A549 (cell line): ENCODE data around the gene GREM1. TPM values are rescaled to one million over a fixed set of nuclear protein-coding genes. Genes with fewer than 3 reads are reported as not detected.

Experiments used
- BHLHE40 ChIP-seq: IDR thresholded peaks from 2 replicates; pipeline ENCODE4 v1.6.1; 2012; ENCODE audit warnings: low read depth, low read length, inconsistent platforms
- CBX8 ChIP-seq: fragments of 200-600 bp; sonication (generic); IDR thresholded peaks from 2 replicates; pipeline ENCODE4 v1.6.1; 2016
- CHD2 ChIP-seq: fragments of 150-350 bp; IDR thresholded peaks from 2 replicates; pipeline ENCODE4 v1.6.1; 2014; ENCODE audit warnings: low read length; ENCODE audit not compliant: partially characterized antibody
- CHD4 ChIP-seq: fragments of 200-600 bp; sonication (generic); IDR thresholded peaks from 2 replicates; pipeline ENCODE4 v1.6.1; 2016; ENCODE audit warnings: antibody characterized with exemption, mild to moderate bottlenecking, borderline replicate concordance
- EHMT2 ChIP-seq: fragments of 200-600 bp; sonication (generic); IDR thresholded peaks from 2 replicates; pipeline ENCODE4 v1.6.1; 2016; ENCODE audit warnings: antibody characterized with exemption, low read depth, mild to moderate bottlenecking, moderate library complexity
- FOSB ChIP-seq: fragments of 250-450 bp; sonication (Bioruptor Pico); IDR thresholded peaks from 2 replicates; pipeline ENCODE4 v1.5.0; 2020; ENCODE audit warnings: mild to moderate bottlenecking, moderate library complexity
- FOSL2 ChIP-seq, 2 experiments: fragments of 450-650 bp in 1 of 2; fragments of >200 bp in 1 of 2; sonication (Bioruptor Twin) in 1 of 2; formaldehyde crosslinking; IDR thresholded peaks; 2 replicates each; pipeline versions ENCODE4 v1.5.0 to v1.6.1; 2016 to 2020; ENCODE audit warnings: mild to moderate bottlenecking in 1 of 2, moderate library complexity in 1 of 2
- FOXS1 ChIP-seq: fragments of 250-450 bp; sonication (Bioruptor Pico); IDR thresholded peaks from 2 replicates; pipeline ENCODE4 v1.5.0; 2020; ENCODE audit warnings: mild to moderate bottlenecking, moderate library complexity
- GATA3 ChIP-seq: IDR thresholded peaks from 2 replicates; pipeline ENCODE4 v1.6.1; 2012; ENCODE audit warnings: borderline replicate concordance
- HDAC2 ChIP-seq: fragments of 200-600 bp; sonication (generic); IDR thresholded peaks from 2 replicates; pipeline ENCODE4 v1.6.1; 2016
- HEYL ChIP-seq: fragments of 250-450 bp; sonication (Bioruptor Pico); IDR thresholded peaks from 2 replicates; pipeline ENCODE4 v1.8.0; 2021; ENCODE audit warnings: mild to moderate bottlenecking, moderate library complexity
- HMGXB4 ChIP-seq: fragments of 250-450 bp; sonication (Bioruptor Pico); IDR thresholded peaks from 2 replicates; pipeline ENCODE4 v1.5.0; 2021; ENCODE audit warnings: mild to moderate bottlenecking, moderate library complexity, borderline replicate concordance
- HOXA7 ChIP-seq: fragments of 250-450 bp; sonication (Bioruptor Pico); IDR thresholded peaks from 2 replicates; pipeline ENCODE4 v1.5.0; 2020; ENCODE audit warnings: mild to moderate bottlenecking, moderate library complexity
- HOXB13 ChIP-seq: fragments of 250-450 bp; sonication (Bioruptor Pico); IDR thresholded peaks from 2 replicates; pipeline ENCODE4 v1.5.0; 2020; ENCODE audit warnings: low read depth, mild to moderate bottlenecking, moderate library complexity
- HOXB5 ChIP-seq: fragments of 250-450 bp; sonication (Bioruptor Pico); IDR thresholded peaks from 2 replicates; pipeline ENCODE4 v1.5.0; 2020; ENCODE audit warnings: mild to moderate bottlenecking, moderate library complexity
- JUNB ChIP-seq: fragments of >200 bp; sonication (Bioruptor Twin); formaldehyde crosslinking; IDR thresholded peaks from 2 replicates; pipeline ENCODE4 v1.6.1; 2016
- KDM1A ChIP-seq: fragments of 200-600 bp; sonication (generic); IDR thresholded peaks from 2 replicates; pipeline ENCODE4 v1.6.1; 2016; ENCODE audit warnings: low read depth, mild to moderate bottlenecking
- KDM5A ChIP-seq: fragments of 200-600 bp; sonication (generic); IDR thresholded peaks from 2 replicates; pipeline ENCODE4 v1.6.1; 2016; ENCODE audit warnings: antibody characterized with exemption, mild to moderate bottlenecking
- MYC ChIP-seq: IDR thresholded peaks from 2 replicates; pipeline ENCODE4 v1.6.1; 2012; ENCODE audit warnings: mild to moderate bottlenecking, inconsistent platforms, low read length, improper control_type of control experiment, borderline replicate concordance
- NFE2L2 ChIP-seq: fragments of 150-350 bp; conservative IDR thresholded peaks from 2 replicates; pipeline ENCODE4 v1.6.1; 2014; ENCODE audit warnings: low read length
- NR3C1 ChIP-seq: fragments of >200 bp; sonication (Bioruptor Twin); formaldehyde crosslinking; IDR thresholded peaks from 3 replicates; pipeline ENCODE4 v1.6.1; 2017
- PHF8 ChIP-seq: fragments of 200-600 bp; sonication (generic); IDR thresholded peaks from 2 replicates; pipeline ENCODE4 v1.6.1; 2016; ENCODE audit warnings: low read depth, mild to moderate bottlenecking, antibody characterized with exemption, moderate library complexity, borderline replicate concordance
- POLR2A ChIP-seq: IDR thresholded peaks from 2 replicates; pipeline ENCODE4 v1.6.1; 2012; ENCODE audit warnings: mild to moderate bottlenecking, low read length
- RAD21 ChIP-seq, 2 experiments: fragments of >200 bp in 1 of 2; sonication (Bioruptor Twin) in 1 of 2; formaldehyde crosslinking in 1 of 2; IDR thresholded peaks in 1 of 2; conservative IDR thresholded peaks in 1 of 2; 2 replicates in 1 of 2; 3 replicates in 1 of 2; pipeline ENCODE4 v1.6.1; 2012 to 2018; ENCODE audit warnings: inconsistent platforms in 1 of 2
- RCOR1 ChIP-seq: fragments of 150-350 bp; IDR thresholded peaks from 2 replicates; pipeline ENCODE4 v1.6.1; 2014; ENCODE audit warnings: antibody characterized with exemption, low read length, low read depth
- SMC3 ChIP-seq: fragments of >200 bp; sonication (Bioruptor Twin); formaldehyde crosslinking; IDR thresholded peaks from 3 replicates; pipeline ENCODE4 v1.6.1; 2018; ENCODE audit warnings: inconsistent platforms
- SREBF2 ChIP-seq: fragments of 450-650 bp; IDR thresholded peaks from 2 replicates; pipeline ENCODE4 v1.6.1; 2014; ENCODE audit warnings: mild to moderate bottlenecking, moderate library complexity
- TFCP2L1 ChIP-seq: fragments of 250-450 bp; sonication (Bioruptor Pico); IDR thresholded peaks from 2 replicates; pipeline ENCODE4 v1.5.0; 2021; ENCODE audit warnings: mild to moderate bottlenecking
- TP53 ChIP-seq: fragments of 250-450 bp; sonication (Bioruptor Pico); IDR thresholded peaks from 2 replicates; pipeline ENCODE4 v1.5.0; 2021; ENCODE audit warnings: mild to moderate bottlenecking, moderate library complexity
- ZC3H11A ChIP-seq: fragments of 450-650 bp; IDR thresholded peaks from 2 replicates; pipeline ENCODE4 v1.6.1; 2014; ENCODE audit warnings: antibody characterized with exemption, mild to moderate bottlenecking
- ZFP36 ChIP-seq: fragments of 450-650 bp; IDR thresholded peaks from 2 replicates; pipeline ENCODE4 v1.6.1; 2014; ENCODE audit warnings: borderline replicate concordance; ENCODE audit not compliant: partially characterized antibody
- ZSCAN20 ChIP-seq: fragments of 250-450 bp; sonication (Bioruptor Pico); IDR thresholded peaks from 2 replicates; pipeline ENCODE4 v1.8.0; 2022; ENCODE audit warnings: mild to moderate bottlenecking, moderate library complexity
- polyA plus RNA-seq, 4 experiments: library from polyadenylated mRNA; depleted of rRNA in 3 of 4; stranded (reverse); fragments of >200 nt; fragmentation: RNase III in 1 of 4; extraction: RNeasy Plus Mini Kit Qiagen cat#74134 plus additional on column Dnase treatment in 1 of 4; gene quantifications; 2 replicates in 3 of 4; 3 replicates in 1 of 4; pipeline ENCODE4 v1.2.3, GENCODE V29; 2011 to 2017
- TF ChIP-seq, protein P1 (sequence below): fragments of 150-350 bp; IDR thresholded peaks from 2 replicates; pipeline ENCODE4 v1.6.1; 2014; ENCODE audit warnings: low read depth, mild to moderate bottlenecking, low read length
- TF ChIP-seq, protein P2 (sequence below): fragments of 450-650 bp; IDR thresholded peaks from 2 replicates; pipeline ENCODE4 v1.6.1; 2014; ENCODE audit warnings: antibody characterized with exemption
- TF ChIP-seq, protein P3 (sequence below): fragments of >200 bp; sonication (Bioruptor Twin); formaldehyde crosslinking; IDR thresholded peaks from 2 replicates; pipeline ENCODE4 v1.6.1; 2016
- TF ChIP-seq, protein P4 (sequence below): fragments of >200 bp; sonication (Bioruptor Twin); formaldehyde crosslinking; IDR thresholded peaks from 3 replicates; pipeline ENCODE4 v1.5.1; 2016
- TF ChIP-seq, protein P5 (sequence below): IDR thresholded peaks from 2 replicates; pipeline ENCODE4 v1.6.1; 2012
- TF ChIP-seq, protein P6 (sequence below): fragments of >200 bp; sonication (Bioruptor Twin); formaldehyde crosslinking; IDR thresholded peaks from 3 replicates; pipeline ENCODE4 v1.6.1; 2016

The GREM1 gene
- polyA plus RNA-seq, 2 of the 4 experiments (the other 2 are of a cell fraction): 4.4 to 10.5 TPM

DNA sequence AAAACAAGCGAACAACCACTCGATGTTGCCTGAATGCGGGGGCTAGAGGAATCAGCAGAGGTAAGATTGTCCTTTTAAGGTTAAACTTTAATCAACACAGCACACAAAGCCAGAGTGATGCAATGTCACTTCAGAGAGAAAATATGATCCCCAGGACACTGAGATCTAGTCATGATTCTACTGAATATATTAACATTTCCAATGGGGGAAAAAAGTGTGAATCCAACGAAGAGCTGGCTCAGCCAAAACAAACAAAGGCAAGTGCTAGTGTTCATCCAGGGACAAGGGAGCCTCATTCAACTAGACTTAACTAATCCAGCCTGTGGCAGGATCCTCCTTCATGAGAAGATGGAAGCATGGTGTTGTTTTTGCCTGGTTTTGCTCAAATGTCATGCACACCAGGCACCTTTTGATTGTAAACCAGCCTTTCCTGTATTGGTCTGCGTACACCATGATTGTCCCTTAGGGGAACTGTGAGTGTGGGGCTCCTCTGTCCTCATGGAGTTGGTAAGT lies 40.5 kb upstream of the GREM1 start (continued):
- TF ChIP-seq HMGXB4 (CRISPR knock-in tag) (no peak), GATA3 (peak; percentile 73), HDAC2 (no peak), HOXA7 (CRISPR knock-in tag) (no peak), RAD21 (conservative IDR thresholded peaks at IDR 0.05 in 1 of 2, IDR thresholded peaks at IDR 0.05 in 1 of 2) (peak in 1 of 2 experiments; percentile 49; a peak in 4 of 5 replicates), FOSL2 (IDR thresholded peaks at IDR 0.05) (no peak), FOSL2 (CRISPR knock-in tag; IDR thresholded peaks at IDR 0.05) (peak; percentile 60), PHF8 (no peak), NFE2L2 (no peak), KDM1A (no peak), SREBF2 (no peak), POLR2A (no peak), ZSCAN20 (CRISPR knock-in tag) (no peak), KDM5A (no peak), TFCP2L1 (CRISPR knock-in tag) (no peak), BHLHE40 (no peak), MYC (no peak), FOSB (CRISPR knock-in tag) (no peak), CHD4 (no peak), TP53 (CRISPR knock-in tag) (no peak), ZFP36 (peak; percentile 14), HOXB5 (no peak), NR3C1 (no peak), CBX8 (no peak), HOXB13 (CRISPR knock-in tag) (no peak), CHD2 (no peak), RCOR1 (no peak), HEYL (CRISPR knock-in tag) (no peak), FOXS1 (CRISPR knock-in tag) (no peak), SMC3 (0 out of 3 replicates have a peak, but pooled peaks have one; percentile 27), EHMT2 (no peak), JUNB (peak; percentile 76), ZC3H11A (no peak)
- TF ChIP-seq, protein P1, sequence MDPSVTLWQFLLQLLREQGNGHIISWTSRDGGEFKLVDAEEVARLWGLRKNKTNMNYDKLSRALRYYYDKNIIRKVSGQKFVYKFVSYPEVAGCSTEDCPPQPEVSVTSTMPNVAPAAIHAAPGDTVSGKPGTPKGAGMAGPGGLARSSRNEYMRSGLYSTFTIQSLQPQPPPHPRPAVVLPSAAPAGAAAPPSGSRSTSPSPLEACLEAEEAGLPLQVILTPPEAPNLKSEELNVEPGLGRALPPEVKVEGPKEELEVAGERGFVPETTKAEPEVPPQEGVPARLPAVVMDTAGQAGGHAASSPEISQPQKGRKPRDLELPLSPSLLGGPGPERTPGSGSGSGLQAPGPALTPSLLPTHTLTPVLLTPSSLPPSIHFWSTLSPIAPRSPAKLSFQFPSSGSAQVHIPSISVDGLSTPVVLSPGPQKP: no peak
- TF ChIP-seq, protein P2, sequence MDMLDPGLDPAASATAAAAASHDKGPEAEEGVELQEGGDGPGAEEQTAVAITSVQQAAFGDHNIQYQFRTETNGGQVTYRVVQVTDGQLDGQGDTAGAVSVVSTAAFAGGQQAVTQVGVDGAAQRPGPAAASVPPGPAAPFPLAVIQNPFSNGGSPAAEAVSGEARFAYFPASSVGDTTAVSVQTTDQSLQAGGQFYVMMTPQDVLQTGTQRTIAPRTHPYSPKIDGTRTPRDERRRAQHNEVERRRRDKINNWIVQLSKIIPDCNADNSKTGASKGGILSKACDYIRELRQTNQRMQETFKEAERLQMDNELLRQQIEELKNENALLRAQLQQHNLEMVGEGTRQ: no peak
- TF ChIP-seq, protein P3, sequence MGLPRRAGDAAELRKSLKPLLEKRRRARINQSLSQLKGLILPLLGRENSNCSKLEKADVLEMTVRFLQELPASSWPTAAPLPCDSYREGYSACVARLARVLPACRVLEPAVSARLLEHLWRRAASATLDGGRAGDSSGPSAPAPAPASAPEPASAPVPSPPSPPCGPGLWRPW: no peak
- TF ChIP-seq, protein P4, sequence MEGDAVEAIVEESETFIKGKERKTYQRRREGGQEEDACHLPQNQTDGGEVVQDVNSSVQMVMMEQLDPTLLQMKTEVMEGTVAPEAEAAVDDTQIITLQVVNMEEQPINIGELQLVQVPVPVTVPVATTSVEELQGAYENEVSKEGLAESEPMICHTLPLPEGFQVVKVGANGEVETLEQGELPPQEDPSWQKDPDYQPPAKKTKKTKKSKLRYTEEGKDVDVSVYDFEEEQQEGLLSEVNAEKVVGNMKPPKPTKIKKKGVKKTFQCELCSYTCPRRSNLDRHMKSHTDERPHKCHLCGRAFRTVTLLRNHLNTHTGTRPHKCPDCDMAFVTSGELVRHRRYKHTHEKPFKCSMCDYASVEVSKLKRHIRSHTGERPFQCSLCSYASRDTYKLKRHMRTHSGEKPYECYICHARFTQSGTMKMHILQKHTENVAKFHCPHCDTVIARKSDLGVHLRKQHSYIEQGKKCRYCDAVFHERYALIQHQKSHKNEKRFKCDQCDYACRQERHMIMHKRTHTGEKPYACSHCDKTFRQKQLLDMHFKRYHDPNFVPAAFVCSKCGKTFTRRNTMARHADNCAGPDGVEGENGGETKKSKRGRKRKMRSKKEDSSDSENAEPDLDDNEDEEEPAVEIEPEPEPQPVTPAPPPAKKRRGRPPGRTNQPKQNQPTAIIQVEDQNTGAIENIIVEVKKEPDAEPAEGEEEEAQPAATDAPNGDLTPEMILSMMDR: no peak
- TF ChIP-seq, protein P5, sequence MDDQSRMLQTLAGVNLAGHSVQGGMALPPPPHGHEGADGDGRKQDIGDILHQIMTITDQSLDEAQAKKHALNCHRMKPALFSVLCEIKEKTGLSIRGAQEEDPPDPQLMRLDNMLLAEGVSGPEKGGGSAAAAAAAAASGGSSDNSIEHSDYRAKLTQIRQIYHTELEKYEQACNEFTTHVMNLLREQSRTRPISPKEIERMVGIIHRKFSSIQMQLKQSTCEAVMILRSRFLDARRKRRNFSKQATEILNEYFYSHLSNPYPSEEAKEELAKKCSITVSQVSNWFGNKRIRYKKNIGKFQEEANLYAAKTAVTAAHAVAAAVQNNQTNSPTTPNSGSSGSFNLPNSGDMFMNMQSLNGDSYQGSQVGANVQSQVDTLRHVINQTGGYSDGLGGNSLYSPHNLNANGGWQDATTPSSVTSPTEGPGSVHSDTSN: no peak
- TF ChIP-seq, protein P6, sequence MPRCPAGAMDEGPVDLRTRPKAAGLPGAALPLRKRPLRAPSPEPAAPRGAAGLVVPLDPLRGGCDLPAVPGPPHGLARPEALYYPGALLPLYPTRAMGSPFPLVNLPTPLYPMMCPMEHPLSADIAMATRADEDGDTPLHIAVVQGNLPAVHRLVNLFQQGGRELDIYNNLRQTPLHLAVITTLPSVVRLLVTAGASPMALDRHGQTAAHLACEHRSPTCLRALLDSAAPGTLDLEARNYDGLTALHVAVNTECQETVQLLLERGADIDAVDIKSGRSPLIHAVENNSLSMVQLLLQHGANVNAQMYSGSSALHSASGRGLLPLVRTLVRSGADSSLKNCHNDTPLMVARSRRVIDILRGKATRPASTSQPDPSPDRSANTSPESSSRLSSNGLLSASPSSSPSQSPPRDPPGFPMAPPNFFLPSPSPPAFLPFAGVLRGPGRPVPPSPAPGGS: peak; percentile 68; the same call in 1 of the 3 replicates
